Activated CD4-positive, alpha-beta T cell treated with anti-CD3 and anti-CD28 coated beads for 36 hours (primary cell): ENCODE measurements around the gene THAP4. TPM values are rescaled to one million over a fixed set of nuclear protein-coding genes. Genes with fewer than 3 reads are reported as not detected.

Experiments used
- ATAC-seq: fragments of 200-7000 bp; cut with Tn5 transposase; one replicate; pipeline ENCODE4 v1.10.0; 2021; ENCODE audit warnings: mild to moderate bottlenecking, moderate library complexity
- CTCF ChIA-PET: fragments of 350-600 bp; sonication (Branson Sonifier 250); formaldehyde crosslinking; loops from one replicate; lab custom pipeline; 2021; ENCODE audit warnings: antibody characterized with exemption; lab: Charles Lee
- POLR2A ChIA-PET: fragments of 350-600 bp; sonication (Branson Sonifier 250); formaldehyde crosslinking; loops from one replicate; lab custom pipeline; 2021; ENCODE audit warnings: antibody characterized with exemption, inconsistent platforms; lab: Charles Lee
- DNase-seq: peaks from one replicate; pipeline ENCODE4 v3.0.0-alpha.2; 2020
- H3K27ac Mint-ChIP-seq: one replicate; pipeline ENCODE4 v1.8.0; 2021; ENCODE audit warnings: mixed read lengths
- H3K27me3 Mint-ChIP-seq: one replicate; pipeline ENCODE4 v1.8.0; 2021; ENCODE audit warnings: mixed read lengths
- H3K36me3 Mint-ChIP-seq: one replicate; pipeline ENCODE4 v1.8.0; 2021; ENCODE audit warnings: low read depth, mixed read lengths
- H3K4me1 Mint-ChIP-seq: one replicate; pipeline ENCODE4 v1.8.0; 2021; ENCODE audit warnings: mixed read lengths
- H3K4me3 Mint-ChIP-seq: one replicate; pipeline ENCODE4 v1.8.0; 2021; ENCODE audit warnings: mild to moderate bottlenecking, moderate library complexity, mixed read lengths
- H3K9me3 Mint-ChIP-seq: one replicate; pipeline ENCODE4 v1.8.0; 2021; ENCODE audit warnings: low read depth, mixed read lengths
- intact Hi-C, 2 experiments: fragments of 100-400 bp; cut with DNase I in 1 of 2; cut with micrococcal nuclease in 1 of 2; formaldehyde crosslinking; loops; one replicate each; pipeline versions ENCODE4 v1.14.2 to v1.15.1; 2022 to 2024; cut with DNase I, micrococcal nuclease
- total RNA-seq, 2 experiments: library from RNA; stranded (reverse); gene quantifications; one replicate each; pipeline ENCODE4 v1.2.3, GENCODE V29; 2021

Gene THAP4
- total RNA-seq, 2 experiments from 2014 or later, result 42.5 to 54.1 TPM

DNA sequence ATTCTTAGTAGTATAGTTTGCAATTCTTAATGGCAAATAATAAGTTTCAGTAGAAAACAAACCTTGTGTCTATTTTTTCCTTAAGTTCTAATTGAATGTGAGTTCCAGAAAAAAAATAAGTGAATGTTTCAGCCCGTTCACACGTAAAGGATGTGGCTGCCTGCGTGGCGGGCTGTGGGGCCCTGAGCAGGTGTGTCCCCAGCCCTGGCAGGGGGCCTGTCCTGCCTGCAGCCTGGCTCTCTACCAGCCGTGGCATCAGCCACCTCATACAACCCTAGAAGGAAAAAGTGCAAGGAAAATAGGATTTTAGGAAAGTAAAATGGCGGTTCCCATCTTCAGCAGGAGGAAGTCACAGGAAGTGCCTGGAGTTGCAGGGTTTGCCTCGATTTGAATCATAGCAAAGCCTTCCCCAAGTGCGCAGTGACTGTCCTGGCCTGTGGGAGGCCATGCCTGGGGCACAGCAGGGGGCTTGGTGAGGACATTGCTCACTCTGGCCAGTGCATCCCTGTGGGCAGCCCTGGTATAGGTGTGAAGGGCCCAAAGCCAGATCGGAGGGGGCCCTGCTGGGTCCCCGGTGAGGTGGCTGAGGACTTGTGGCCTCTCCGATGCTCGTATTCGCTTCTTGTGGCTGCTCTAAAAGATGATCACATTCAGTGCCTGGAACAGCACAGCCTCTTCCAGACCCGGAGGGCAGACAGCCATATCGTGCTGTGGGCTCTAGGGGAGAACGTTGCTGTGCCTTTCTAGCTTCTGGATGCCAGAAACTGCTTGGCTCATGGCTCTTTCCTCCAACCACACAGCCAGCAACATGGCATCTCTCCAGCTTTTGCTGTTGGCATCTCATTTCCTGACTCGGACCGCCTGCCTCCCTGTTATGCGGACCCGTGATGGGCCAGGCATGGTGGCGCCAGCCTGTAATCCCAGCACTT, 37.1 kb upstream of the THAP4 start:
- peak overlapping the region; percentile 51 for H3K27ac Mint-ChIP-seq

DNA sequence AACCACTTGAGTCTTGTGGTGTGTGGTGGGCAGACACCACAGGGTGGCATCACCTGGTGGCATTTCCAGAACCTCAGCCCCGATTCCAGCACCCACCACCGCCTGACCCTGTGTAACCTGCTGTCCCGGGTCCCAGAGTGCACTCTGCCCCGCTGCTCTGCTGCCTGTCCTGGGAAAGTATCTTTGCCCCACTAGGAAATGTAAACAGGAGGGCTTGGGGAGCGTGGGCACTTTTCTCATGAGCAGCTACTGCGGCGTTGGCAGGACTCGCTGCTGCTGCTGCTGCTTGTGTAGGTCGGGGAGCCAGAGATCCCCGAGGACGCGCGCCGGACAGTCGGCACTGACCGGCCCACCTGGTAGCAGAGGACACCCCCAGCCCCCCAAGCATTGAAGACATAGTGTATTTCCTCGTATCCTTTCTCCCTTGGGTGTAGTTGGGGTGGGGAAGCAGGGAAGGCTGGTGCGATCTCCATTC, 36.3 kb upstream of the THAP4 start:
- Mint-ChIP-seq H3K36me3 (peaks cover 12% of the 10 kb centered on the region), H3K27me3 (no peaks in the 10 kb centered on the region), H3K9me3 (no peaks in the 10 kb centered on the region), H3K27ac (no peak overlapping the region), H3K4me3 (no peak overlapping the region), H3K4me1 (no peaks in the 10 kb centered on the region)
- no peak for ATAC-seq
- POLR2A ChIA-PET, result no interaction called here
- CTCF ChIA-PET, result interaction anchor here (1.3 kb wide), 1 partner anchor 14 kb away, joined by 3 read pairs; no protein-coding TSS in a partner anchor
- no peak for DNase-seq
- intact Hi-C loops, result no loop called here

More for the DNA sequence above, 37.1 kb upstream of the THAP4 start:
- Mint-ChIP-seq H3K36me3 (peaks cover 9% of the 10 kb centered on the region), H3K27me3 (no peaks in the 10 kb centered on the region), H3K4me3 (no peak overlapping the region), H3K9me3 (no peaks in the 10 kb centered on the region), H3K4me1 (peaks cover under 1% of the 10 kb centered on the region)
- ChIA-PET POLR2A (no interaction called here), CTCF (interaction anchor here (1.3 kb wide), 1 partner anchor 15 kb away, joined by 3 read pairs; no protein-coding TSS in a partner anchor)
- ATAC-seq (peak; percentile 47), DNase-seq (no peak)
- intact Hi-C loops, result no loop called here

DNA sequence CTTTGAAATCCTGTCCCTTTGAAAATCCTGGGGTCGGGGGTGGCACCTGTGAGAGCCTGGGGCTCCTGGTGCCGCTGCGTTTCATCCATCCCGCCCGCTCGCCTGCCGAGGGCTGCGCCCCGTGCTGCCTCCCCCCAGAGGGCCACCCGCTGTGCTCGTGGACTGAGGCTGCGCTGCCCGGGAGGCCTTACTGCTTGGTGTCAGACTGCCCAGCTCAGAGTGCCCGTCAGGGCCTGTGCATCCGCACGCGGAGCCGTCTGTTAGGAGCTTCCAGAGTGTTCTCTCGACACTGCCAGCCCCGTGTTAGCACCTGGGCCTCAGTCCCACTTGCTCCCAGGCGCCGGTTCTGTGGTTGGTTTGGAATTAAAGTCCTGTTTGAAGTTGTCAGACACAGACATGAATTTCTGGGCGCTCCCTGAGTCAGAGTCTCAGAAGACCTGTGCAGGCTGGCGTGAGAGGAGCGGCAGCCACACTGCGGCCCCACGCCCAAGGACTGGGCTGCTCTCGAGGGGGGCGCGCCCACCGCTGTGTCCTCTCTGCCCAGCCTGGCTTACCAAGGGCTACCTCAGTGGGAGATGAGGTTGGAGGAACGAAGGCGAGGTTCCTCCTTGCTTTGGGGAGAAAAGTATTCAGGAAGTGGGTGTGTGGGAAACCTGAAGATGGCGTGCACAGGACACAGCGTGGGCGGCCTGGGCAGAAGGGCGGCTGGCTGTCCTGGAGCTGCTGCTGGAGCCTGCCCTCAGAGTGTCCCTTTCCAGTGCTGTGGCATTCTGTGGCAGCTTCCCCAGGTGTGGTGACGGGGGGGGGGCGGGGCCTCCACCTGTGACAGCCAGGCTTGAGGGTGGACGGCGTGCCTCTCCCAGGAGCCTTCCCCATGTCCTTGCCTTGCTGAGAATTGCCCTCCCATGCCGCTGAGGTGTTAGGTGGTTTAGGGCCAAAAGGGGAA, 35.6 kb upstream of the THAP4 start:
- POLR2A ChIA-PET, result no interaction called here
- peaks cover 13% of the 10 kb centered on the region for H3K36me3 Mint-ChIP-seq
- no peaks in the 10 kb centered on the region for H3K27me3 Mint-ChIP-seq
- CTCF ChIA-PET, result interaction anchor here (1.3 kb wide), 1 partner anchor 14 kb away, joined by 3 read pairs; no protein-coding TSS in a partner anchor
- no peaks in the 10 kb centered on the region for H3K9me3 Mint-ChIP-seq
- ATAC-seq (no peak), DNase-seq (no peak)
- H3K27ac Mint-ChIP-seq, result no peak overlapping the region
- intact Hi-C loops, result no loop called here
- no peaks in the 10 kb centered on the region for H3K4me1 Mint-ChIP-seq
- no peak overlapping the region for H3K4me3 Mint-ChIP-seq

DNA sequence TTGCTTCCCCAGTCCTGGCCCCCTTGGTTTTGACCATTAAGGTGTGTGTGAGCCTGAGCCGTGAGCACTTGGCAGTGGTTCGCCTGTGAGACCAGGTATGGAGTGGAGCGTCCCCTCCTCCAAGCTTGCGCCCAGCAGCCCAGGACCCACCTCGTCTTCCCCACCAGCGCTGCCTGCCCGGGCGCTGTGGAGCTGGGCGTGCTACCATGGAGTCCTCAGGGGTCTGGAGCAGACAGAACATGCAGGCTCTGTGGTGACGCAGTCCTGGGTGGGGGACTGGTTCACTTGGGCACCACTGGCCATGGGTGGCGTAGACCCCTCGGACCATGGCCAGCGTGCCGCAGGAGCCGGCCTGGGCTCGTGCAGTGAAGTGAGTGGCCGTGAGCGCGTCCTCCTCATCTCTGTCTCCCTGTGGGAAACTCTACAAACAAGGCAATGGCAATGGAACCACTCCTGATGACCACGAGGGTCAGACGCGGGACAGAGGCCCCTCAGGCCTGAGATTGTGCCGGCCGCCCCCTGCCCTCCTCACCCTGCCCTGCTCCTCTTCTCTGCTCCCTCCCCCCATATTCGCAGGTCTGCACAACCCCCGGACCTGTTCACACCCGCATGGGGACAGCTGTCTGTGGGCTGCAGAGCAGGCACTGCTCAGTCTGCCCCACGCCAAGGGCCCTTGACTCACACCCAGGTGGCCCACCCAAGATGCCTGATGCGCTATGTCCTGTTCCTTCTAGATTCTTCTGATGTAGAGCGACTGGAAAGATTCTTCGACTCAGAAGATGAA, 34.7 kb upstream of the THAP4 start:
- no peak for ATAC-seq
- H3K36me3 Mint-ChIP-seq, result peaks cover 15% of the 10 kb centered on the region
- DNase-seq, result no peak
- intact Hi-C loops, result no loop called here
- no peaks in the 10 kb centered on the region for H3K9me3 Mint-ChIP-seq
- ChIA-PET CTCF (no interaction called here), POLR2A (no interaction called here)
- no peaks in the 10 kb centered on the region for H3K27me3 Mint-ChIP-seq
- no peak overlapping the region for H3K27ac Mint-ChIP-seq
- H3K4me3 Mint-ChIP-seq, result no peak overlapping the region
- no peaks in the 10 kb centered on the region for H3K4me1 Mint-ChIP-seq

DNA sequence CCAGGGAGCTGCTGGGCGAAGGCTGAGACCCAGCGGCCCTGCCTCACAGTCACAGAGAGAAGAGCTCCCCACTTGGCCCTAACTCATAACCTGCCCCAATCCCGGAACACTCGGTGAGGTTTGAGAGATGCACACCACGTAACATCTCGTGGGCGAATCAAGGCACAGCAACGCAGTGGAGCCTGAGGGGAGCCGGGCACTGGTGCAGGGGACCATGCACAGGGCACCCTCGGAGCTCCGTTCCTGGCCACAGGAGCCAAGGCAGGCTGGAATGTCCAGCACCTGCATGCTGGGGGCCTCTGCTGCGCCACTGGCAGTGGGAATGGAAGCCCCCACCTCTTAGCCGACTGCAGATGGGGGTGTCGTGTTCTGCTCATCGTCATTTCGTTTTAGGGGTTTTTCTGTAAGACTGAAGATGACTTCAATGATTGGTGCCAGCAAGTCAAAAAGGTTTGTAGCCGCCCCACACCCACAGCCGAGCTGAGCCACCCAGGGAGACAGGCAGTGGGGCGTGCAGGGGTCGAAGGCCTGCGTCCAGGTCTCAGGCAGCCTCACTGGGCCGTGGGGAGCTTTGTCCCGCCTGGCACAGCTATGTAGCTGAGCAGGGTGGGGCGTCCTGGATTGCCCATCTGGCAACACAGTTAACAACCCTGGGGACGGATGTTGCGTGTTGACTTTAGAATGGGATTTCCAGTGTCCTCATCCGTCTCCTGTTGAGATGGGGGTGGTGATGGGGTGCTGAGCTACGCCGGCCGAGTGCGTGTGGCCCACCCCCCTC, 33.6 kb upstream of the THAP4 start:
- Mint-ChIP-seq H3K36me3 (peaks cover 17% of the 10 kb centered on the region), H3K9me3 (no peaks in the 10 kb centered on the region), H3K4me3 (no peak overlapping the region), H3K4me1 (no peaks in the 10 kb centered on the region), H3K27ac (no peak overlapping the region), H3K27me3 (no peaks in the 10 kb centered on the region)
- CTCF ChIA-PET, result interaction anchor here (1.0 kb wide), 1 partner anchor 9 kb away, joined by 3 read pairs; no protein-coding TSS in a partner anchor
- intact Hi-C loops, result no loop called here
- POLR2A ChIA-PET, result no interaction called here
- DNase-seq (no peak), ATAC-seq (no peak)

DNA sequence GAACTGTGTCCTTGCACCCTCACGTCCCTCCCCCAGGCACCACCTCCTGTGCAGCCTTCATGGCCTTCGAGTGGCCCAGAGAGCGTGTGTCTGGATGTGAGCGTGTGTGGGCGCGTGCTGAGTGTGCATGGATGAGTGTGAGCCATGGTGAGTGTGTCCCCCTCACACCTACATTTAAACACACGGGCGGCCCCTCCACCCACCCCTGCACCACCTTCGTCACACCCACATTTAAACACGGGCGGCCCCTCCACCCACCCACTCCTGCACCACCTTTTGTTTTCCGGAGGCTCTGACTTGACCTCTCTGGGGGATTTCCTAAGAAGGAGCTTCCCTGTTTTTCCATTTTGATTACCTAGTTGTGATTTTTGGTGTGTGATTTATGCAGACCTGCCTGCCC, 31.9 kb upstream of the THAP4 start:
- H3K36me3 Mint-ChIP-seq, result peaks cover 17% of the 10 kb centered on the region
- H3K4me1 Mint-ChIP-seq, result peaks cover 8% of the 10 kb centered on the region
- H3K27ac Mint-ChIP-seq, result no peak overlapping the region
- no peaks in the 10 kb centered on the region for H3K9me3 Mint-ChIP-seq
- ATAC-seq (no peak), DNase-seq (no peak)
- H3K4me3 Mint-ChIP-seq, result no peak overlapping the region
- ChIA-PET POLR2A (interaction anchor here (0.5 kb wide), 1 partner anchor 141 kb away, joined by 3 read pairs; no protein-coding TSS in a partner anchor), CTCF (no interaction called here)
- intact Hi-C loops, result no loop called here
- no peaks in the 10 kb centered on the region for H3K27me3 Mint-ChIP-seq

DNA sequence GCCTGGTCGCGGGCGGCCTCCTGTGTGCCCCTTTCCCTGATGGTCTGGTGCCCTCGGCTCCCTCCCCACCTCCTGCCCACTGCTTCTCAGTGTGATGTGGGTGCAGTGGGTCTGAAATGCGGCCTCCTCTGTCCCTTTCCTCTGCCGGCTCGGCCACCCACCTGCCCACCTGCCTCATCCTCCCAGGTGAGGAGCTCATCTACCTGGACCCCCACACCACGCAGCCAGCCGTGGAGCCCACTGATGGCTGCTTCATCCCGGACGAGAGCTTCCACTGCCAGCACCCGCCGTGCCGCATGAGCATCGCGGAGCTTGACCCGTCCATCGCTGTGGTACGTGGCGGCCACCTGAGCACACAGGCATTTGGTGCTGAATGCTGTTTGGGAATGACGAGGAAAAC, 31.4 kb upstream of the THAP4 start:
- peaks cover 16% of the 10 kb centered on the region for H3K36me3 Mint-ChIP-seq
- POLR2A ChIA-PET, result no interaction called here
- no peak overlapping the region for H3K27ac Mint-ChIP-seq
- ATAC-seq (no peak), DNase-seq (no peak)
- peaks cover 8% of the 10 kb centered on the region for H3K4me1 Mint-ChIP-seq
- no peaks in the 10 kb centered on the region for H3K9me3 Mint-ChIP-seq
- no peak overlapping the region for H3K4me3 Mint-ChIP-seq
- CTCF ChIA-PET, result no interaction called here
- intact Hi-C loops, result no loop called here
- no peaks in the 10 kb centered on the region for H3K27me3 Mint-ChIP-seq

DNA sequence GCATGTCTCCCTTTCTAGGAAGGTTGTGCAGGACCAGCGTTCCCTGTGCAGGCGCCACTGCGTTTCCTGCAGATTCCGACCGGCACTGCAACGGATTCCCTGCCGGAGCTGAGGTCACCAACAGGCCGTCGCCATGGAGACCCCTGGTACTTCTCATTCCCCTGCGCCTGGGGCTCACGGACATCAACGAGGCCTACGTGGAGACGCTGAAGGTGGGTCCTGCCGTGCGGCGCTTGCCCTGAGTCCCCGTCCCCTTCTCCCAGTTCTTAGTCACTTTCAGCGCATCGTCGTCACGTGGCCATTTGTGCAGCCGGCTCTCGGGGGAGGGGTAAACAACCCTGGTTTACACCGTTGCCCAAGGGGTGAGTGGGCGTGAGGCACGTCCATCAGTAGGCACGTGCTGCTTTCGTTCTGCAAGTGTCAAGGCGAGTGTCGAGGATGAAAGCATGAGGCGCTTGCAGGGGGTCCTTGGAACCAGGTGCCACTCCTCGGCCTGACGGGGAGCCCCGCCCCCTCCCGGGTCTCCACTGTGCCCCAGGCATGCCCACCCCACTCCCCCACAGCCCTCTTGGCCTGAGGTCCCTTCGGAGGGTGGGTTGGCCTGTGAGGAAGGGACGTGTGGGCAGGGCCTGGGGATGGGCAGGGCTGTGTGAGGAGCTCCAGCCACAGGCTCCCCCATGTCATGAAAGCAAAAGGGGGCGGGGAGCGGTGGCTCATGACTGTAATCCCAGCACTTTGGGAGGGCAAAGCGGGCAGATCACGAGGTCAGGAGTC, 29.9 kb upstream of the THAP4 start:
- Mint-ChIP-seq H3K4me3 (no peak overlapping the region), H3K36me3 (peaks cover 16% of the 10 kb centered on the region), H3K27ac (no peak overlapping the region), H3K9me3 (no peaks in the 10 kb centered on the region), H3K27me3 (no peaks in the 10 kb centered on the region), H3K4me1 (peaks cover 8% of the 10 kb centered on the region)
- CTCF ChIA-PET, result no interaction called here
- intact Hi-C loops, result no loop called here
- no peak for ATAC-seq
- DNase-seq, result no peak
- POLR2A ChIA-PET, result no interaction called here

DNA sequence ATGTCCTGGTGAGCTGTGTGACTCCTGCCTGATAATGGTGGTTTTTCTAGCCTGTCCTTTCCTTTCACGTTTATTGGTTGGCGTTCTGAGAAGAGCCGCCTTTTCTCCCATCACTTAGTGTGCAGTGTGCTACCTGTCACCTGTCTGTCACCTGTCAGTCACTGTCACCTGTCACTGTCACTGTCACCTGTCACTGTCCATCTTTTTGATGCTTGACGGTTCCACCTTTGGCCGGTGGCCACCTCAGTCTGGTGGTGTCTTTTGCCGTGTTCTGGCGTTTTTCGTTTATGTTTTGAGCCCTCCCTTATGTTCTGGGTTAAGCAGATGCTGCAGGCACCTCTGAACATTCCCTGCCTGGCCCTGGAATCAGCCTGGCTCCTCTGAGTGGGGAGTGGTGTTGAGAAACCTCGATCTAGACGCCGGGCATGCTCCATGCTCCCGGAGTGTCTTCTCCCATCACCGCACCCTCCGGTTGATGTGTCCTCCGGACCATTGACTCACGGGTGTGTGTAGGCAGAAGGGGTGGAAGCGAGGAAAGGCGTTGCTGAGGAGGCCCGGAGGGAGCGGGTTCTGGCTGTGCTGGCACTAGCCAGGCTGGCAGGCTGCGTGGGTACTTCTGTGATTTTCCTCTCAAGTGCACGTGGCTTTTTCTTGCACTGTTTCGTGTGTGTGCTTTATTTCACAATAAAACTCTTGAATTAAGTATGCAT, 28.9 kb upstream of the THAP4 start:
- peaks cover 18% of the 10 kb centered on the region for H3K36me3 Mint-ChIP-seq
- no peaks in the 10 kb centered on the region for H3K9me3 Mint-ChIP-seq
- DNase-seq (no peak), ATAC-seq (no peak)
- POLR2A ChIA-PET, result no interaction called here
- peaks cover 8% of the 10 kb centered on the region for H3K4me1 Mint-ChIP-seq
- intact Hi-C loops, result loop anchor here in 1 of 2 experiments (1.0 kb wide), 1 partner anchor 64 kb away; no protein-coding TSS in a partner anchor
- CTCF ChIA-PET, result interaction anchor here (1.4 kb wide), 1 partner anchor 28 kb away, joined by 3 read pairs; the partner anchor contains the start of gene ATG4B
- peak overlapping the region; percentile 14 for H3K27ac Mint-ChIP-seq
- H3K27me3 Mint-ChIP-seq, result no peaks in the 10 kb centered on the region
- no peak overlapping the region for H3K4me3 Mint-ChIP-seq
